ENCODE data around the gene KPNA1.

GRCh38 chr3:122481390-122481789 lies 33.3 kb downstream of the KPNA1 start:
- TF ChIP-seq CTCF (IDR thresholded peaks at IDR 0.05) (no peak), POLR2A (IDR thresholded peaks at IDR 0.05) (no peak)
